PC-9 (cell line): ENCODE data around the gene FAM114A1. TPM values are rescaled to one million over a fixed set of nuclear protein-coding genes. Genes with fewer than 3 reads are reported as not detected.

Source experiments
- Bru-seq: library from RNA; stranded (reverse); fragments of 400-500 nt; gene quantifications from one replicate; lab custom pipeline; 2021; lab: Mats Ljungman, UMichigan
- BruChase-seq, 2 experiments: library from RNA; stranded (reverse); fragments of 400-500 nt; gene quantifications; one replicate each; lab custom pipeline; 2021; lab: Mats Ljungman, UMichigan
- BruUV-seq: library from RNA; stranded (reverse); fragments of 400-500 nt; replicated peaks from 2 replicates; lab custom pipeline; 2021; lab: Mats Ljungman, UMichigan
- CTCF ChIA-PET: fragments of 300-600 bp; sonication (Branson Sonifier 250); formaldehyde crosslinking; loops from one replicate; lab custom pipeline; 2022; ENCODE audit warnings: antibody characterized with exemption; lab: Charles Lee
- POLR2A ChIA-PET: fragments of 300-600 bp; sonication (Branson Sonifier 250); formaldehyde crosslinking; loops from one replicate; lab custom pipeline; 2022; ENCODE audit warnings: antibody characterized with exemption; ENCODE audit not compliant: unreplicated experiment; lab: Charles Lee
- DNase-seq, 2 experiments: peaks; one replicate each; pipeline versions ENCODE4 v3.0.0 to v3.0.0-alpha.2; 2015 to 2022; ENCODE audit warnings: mixed read lengths in 1 of 2
- H2AFZ ChIP-seq: fragments of 200-600 bp; sonication (generic); 2 replicates; pipeline ENCODE4 v1.8.1; 2017; ENCODE audit warnings: antibody characterized with exemption
- H3F3A ChIP-seq: fragments of 200-600 bp; sonication (generic); 2 replicates; pipeline ENCODE4 v1.8.1; 2017; ENCODE audit warnings: antibody characterized with exemption, mild to moderate bottlenecking, low read depth; ENCODE audit not compliant: insufficient read depth
- H3K27ac ChIP-seq: fragments of 200-600 bp; sonication (generic); 2 replicates; pipeline ENCODE4 v1.6.1; 2016; ENCODE audit warnings: mixed run types
- H3K27me3 ChIP-seq: fragments of 200-600 bp; sonication (generic); 2 replicates; pipeline ENCODE4 v1.6.1; 2016; ENCODE audit warnings: low read depth, mixed run types; ENCODE audit not compliant: insufficient read depth
- H3K36me3 ChIP-seq: fragments of 200-600 bp; sonication (generic); 2 replicates; pipeline ENCODE4 v1.6.1; 2016; ENCODE audit warnings: low read depth, mixed run types
- H3K4me1 ChIP-seq: fragments of 200-600 bp; sonication (generic); replicated peaks from 2 replicates; pipeline ENCODE4 v1.6.1; 2016; ENCODE audit warnings: mixed run types; ENCODE audit not compliant: insufficient read depth
- H3K4me2 ChIP-seq: fragments of 200-600 bp; sonication (generic); 2 replicates; pipeline ENCODE4 v1.6.1; 2017; ENCODE audit warnings: mixed run types
- H3K4me3 ChIP-seq: fragments of 200-600 bp; sonication (generic); 2 replicates; pipeline ENCODE4 v1.6.1; 2016; ENCODE audit warnings: mixed run types
- H3K79me2 ChIP-seq: fragments of 200-600 bp; sonication (generic); 2 replicates; pipeline ENCODE4 v1.6.1; 2017; ENCODE audit warnings: low read depth, mixed run types
- H3K9me2 ChIP-seq: fragments of 200-600 bp; sonication (generic); 2 replicates; pipeline ENCODE4 v1.8.1; 2017; ENCODE audit warnings: mild to moderate bottlenecking; ENCODE audit not compliant: insufficient read depth
- H3K9me3 ChIP-seq: fragments of 200-600 bp; sonication (generic); 2 replicates; pipeline ENCODE4 v1.8.1; 2016; ENCODE audit warnings: low read depth; ENCODE audit not compliant: insufficient read depth
- H4K20me1 ChIP-seq: fragments of 200-600 bp; sonication (generic); 2 replicates; pipeline ENCODE4 v1.8.1; 2017; ENCODE audit not compliant: insufficient read depth
- EZH2 ChIP-seq: fragments of 200-600 bp; sonication (generic); IDR thresholded peaks from 2 replicates; pipeline ENCODE4 v1.8.0; 2017; ENCODE audit warnings: antibody characterized with exemption, low read depth
- intact Hi-C: fragments of 100-400 bp; cut with micrococcal nuclease; formaldehyde crosslinking; loops from one replicate; pipeline ENCODE4 v1.10.0; 2022; ENCODE audit not compliant: unreplicated experiment
- long read RNA-seq: library from polyadenylated mRNA; stranded (forward); transcript quantifications from one replicate; pipeline ENCODE4 v2.0.0, GENCODE V29; 2022
- total RNA-seq: library from RNA; stranded (reverse); gene quantifications from 2 replicates; pipeline ENCODE4 v1.2.3, GENCODE V29; 2021
- TF ChIP-seq, protein P1 (sequence below): fragments of 200-600 bp; sonication (generic); conservative IDR thresholded peaks from 2 replicates; pipeline ENCODE4 v1.6.1; 2017; ENCODE audit warnings: mixed run types, antibody characterized with exemption, mild to moderate bottlenecking, moderate library complexity

Gene FAM114A1
- total RNA-seq (73.7 and 80.4 TPM in 2 replicates), Bru-seq, nascent RNA (percentile 80 among the genes with signal in this experiment), BruChase-seq, experiment 1, labeled RNA remaining after a 2-hour chase (percentile 73 among the genes with signal in this experiment), BruChase-seq, experiment 2, labeled RNA remaining after a 6-hour chase (percentile 80 among the genes with signal in this experiment)
- long read RNA-seq, full-length matches to known transcripts, result 11 of 63 reads
- long read RNA-seq, partial matches to known transcripts, result 13 of 63 reads
- long read RNA-seq, other reads (novel, unspliced or antisense), result 39 of 63 reads

DNA sequence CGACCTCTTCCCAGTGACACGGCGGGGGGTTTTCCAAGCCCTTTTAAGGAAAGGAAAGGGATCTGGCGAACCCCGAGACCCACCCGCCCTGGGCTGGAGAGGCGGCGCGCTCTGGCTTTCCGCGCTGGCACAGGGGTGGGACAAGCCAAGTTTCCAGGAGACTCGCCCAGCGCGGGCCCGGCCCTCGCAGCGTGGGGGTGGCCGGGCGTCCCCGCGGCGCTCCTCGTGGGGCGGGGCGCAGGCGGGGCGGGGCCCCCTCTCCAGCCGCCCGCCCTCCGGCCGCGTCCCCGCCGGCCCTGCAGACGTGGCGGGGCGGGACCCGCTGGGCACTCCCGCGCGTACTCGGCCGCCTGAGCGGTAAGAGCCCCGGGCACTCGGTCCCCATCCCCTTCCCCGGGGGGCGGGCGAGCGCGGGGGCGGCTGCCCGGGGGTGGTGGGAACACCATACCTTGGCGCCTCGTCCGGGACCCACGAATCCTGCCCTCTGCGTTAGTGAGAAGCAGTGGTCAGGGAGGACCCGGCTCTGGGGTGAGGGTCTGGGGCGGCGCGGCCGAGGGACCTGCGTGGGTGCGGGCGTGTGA lies at the start of gene FAM114A1:
TSS of gene FAM114A1 (plus strand) at position 329 of the 581 bp plus-strand sequence. CDS start 10,273 bp downstream, outside the sequence.
- DNase-seq, result peak; percentile 50 to 86

DNA sequence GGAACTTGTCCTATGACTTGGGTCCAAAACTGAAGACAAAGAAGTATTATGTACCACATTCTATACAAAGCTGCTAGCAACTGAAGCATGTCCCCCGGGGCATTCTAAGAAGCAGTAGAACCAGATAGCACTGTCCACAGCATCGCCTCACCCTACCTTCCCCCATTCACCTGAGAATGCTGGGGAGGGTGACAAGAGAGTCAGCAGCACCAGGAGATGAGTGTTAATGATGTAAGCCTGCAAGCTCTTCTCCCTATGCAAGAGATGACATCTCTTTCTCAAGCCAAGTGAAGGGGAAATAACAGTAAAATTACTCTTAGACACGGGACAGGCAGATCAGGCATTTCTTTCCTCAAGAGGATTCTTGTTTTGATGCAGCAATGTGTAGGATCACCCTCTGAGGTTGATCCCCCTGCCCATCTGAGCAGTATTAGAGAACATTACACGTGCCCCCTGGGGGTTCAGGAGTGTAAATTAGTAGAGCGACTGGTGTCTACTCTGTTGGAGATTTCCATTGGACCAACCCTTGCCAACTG lies 49.1 kb upstream of the FAM114A1 start:
- peak; percentile 73 to 87 for DNase-seq
- ChIA-PET POLR2A (interaction anchor here (0.6 kb wide), 1 partner anchor 937 kb away, joined by 9 read pairs; no protein-coding TSS in a partner anchor), CTCF (interaction anchor here (1.4 to 1.8 kb wide), 2 partner anchors 36 to 60 kb away, joined by 4 read pairs; partner anchors contain the start of gene TLR10)
- peaks cover 33% of the 10 kb centered on the region for H3K4me1 ChIP-seq
- BruUV-seq, result no TSS peak
- no peaks in the 10 kb centered on the region for H3K9me2 ChIP-seq
- peaks cover 15% of the 10 kb centered on the region for H3F3A ChIP-seq
- H3K36me3 ChIP-seq, result no peaks in the 10 kb centered on the region
- no peaks in the 10 kb centered on the region for H4K20me1 ChIP-seq
- intact Hi-C loops, result no loop called here
- no peaks in the 10 kb centered on the region for H3K27me3 ChIP-seq
- no peak overlapping the region for H3K4me3 ChIP-seq
- TF ChIP-seq EZH2, result no peak
- TF ChIP-seq, protein P1, sequence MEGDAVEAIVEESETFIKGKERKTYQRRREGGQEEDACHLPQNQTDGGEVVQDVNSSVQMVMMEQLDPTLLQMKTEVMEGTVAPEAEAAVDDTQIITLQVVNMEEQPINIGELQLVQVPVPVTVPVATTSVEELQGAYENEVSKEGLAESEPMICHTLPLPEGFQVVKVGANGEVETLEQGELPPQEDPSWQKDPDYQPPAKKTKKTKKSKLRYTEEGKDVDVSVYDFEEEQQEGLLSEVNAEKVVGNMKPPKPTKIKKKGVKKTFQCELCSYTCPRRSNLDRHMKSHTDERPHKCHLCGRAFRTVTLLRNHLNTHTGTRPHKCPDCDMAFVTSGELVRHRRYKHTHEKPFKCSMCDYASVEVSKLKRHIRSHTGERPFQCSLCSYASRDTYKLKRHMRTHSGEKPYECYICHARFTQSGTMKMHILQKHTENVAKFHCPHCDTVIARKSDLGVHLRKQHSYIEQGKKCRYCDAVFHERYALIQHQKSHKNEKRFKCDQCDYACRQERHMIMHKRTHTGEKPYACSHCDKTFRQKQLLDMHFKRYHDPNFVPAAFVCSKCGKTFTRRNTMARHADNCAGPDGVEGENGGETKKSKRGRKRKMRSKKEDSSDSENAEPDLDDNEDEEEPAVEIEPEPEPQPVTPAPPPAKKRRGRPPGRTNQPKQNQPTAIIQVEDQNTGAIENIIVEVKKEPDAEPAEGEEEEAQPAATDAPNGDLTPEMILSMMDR, result no peak
- H3K4me2 ChIP-seq, result peak overlapping the region; percentile 55
- H3K79me2 ChIP-seq, result no peaks in the 10 kb centered on the region
- peak overlapping the region; percentile 87 for H3K27ac ChIP-seq
- H2AFZ ChIP-seq, result no peak overlapping the region
- no peaks in the 10 kb centered on the region; the same call in 1 of the 2 replicates for H3K9me3 ChIP-seq

More for the DNA sequence above, at the start of gene FAM114A1:
- CTCF ChIA-PET, result interaction anchor here (1.5 kb wide), 1 partner anchor 12 kb away, joined by 3 read pairs; no protein-coding TSS in a partner anchor
- peak within 1 kb of the TSS; percentile 81 for H3K4me2 ChIP-seq
- no peaks in the 10 kb centered on the region for H3K9me3 ChIP-seq
- H3K27me3 ChIP-seq, result no peaks in the 10 kb centered on the region
- H3F3A ChIP-seq, result peaks cover 6% of the 10 kb centered on the region; the same call in 1 of the 2 replicates
- peak within 1 kb of the TSS; percentile 41; the same call in 1 of the 2 replicates for H3K27ac ChIP-seq
- 0 out of 2 replicates have a peak, but pooled peaks cover 10% of the 10 kb centered on the region for H3K79me2 ChIP-seq
- H3K9me2 ChIP-seq, result no peaks in the 10 kb centered on the region
- POLR2A ChIA-PET, result no interaction called here
- H2AFZ ChIP-seq, result peak within 1 kb of the TSS; percentile 90
- no TSS peak for BruUV-seq
- H4K20me1 ChIP-seq, result no peaks in the 10 kb centered on the region
- 0 out of 2 replicates have a peak, but pooled peaks cover 10% of the 10 kb centered on the region for H3K36me3 ChIP-seq
- peaks cover 23% of the 10 kb centered on the region for H3K4me1 ChIP-seq
- intact Hi-C loops, result loop anchor here (5.0 kb wide), 1 partner anchor 175 kb away; no protein-coding TSS in a partner anchor
- H3K4me3 ChIP-seq, result peak within 1 kb of the TSS; percentile 55
- no peak for TF ChIP-seq EZH2
- TF ChIP-seq, protein P1, result no peak

DNA sequence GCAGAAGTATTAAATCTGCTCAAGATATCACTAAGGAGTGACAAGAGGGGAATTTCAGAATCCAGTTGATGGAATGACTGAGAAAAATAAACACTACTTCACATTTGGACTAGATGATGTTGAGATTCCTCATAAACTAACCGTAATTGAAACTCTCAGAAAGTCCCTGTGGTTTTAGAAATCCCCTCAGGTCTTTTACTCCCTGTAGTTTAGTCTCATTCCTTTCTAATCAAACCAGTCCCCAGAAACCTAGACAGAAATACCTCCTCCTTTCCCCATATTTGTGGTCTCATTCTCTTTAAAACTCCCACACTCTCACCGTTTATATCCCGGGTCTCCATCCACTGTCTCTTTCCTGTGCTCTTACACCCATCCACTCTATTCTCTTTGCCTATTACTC lies 48.0 kb upstream of the FAM114A1 start:
- Histone ChIP-seq H3K9me2 (no peaks in the 10 kb centered on the region), H4K20me1 (no peaks in the 10 kb centered on the region), H3K4me1 (peaks cover 33% of the 10 kb centered on the region), H3K4me2 (peak overlapping the region; percentile 55), H2AFZ (no peak overlapping the region), H3K79me2 (no peaks in the 10 kb centered on the region), H3K4me3 (peak overlapping the region; percentile 8; the same call in 1 of the 2 replicates), H3K27ac (peak overlapping the region; percentile 87), H3K9me3 (no peaks in the 10 kb centered on the region; the same call in 1 of the 2 replicates), H3F3A (peaks cover 15% of the 10 kb centered on the region), H3K36me3 (no peaks in the 10 kb centered on the region), H3K27me3 (no peaks in the 10 kb centered on the region)
- intact Hi-C loops, result no loop called here
- CTCF ChIA-PET, result interaction anchor here (1.4 to 1.8 kb wide), 2 partner anchors 37 to 61 kb away, joined by 4 read pairs; partner anchors contain the start of gene TLR10
- peak in 1 of 2 experiments; percentile 71 for DNase-seq
- POLR2A ChIA-PET, result no interaction called here
- BruUV-seq, result no TSS peak
- TF ChIP-seq, protein P1, result no peak
- no peak for TF ChIP-seq EZH2
